K562 (cell line): ENCODE results near the gene CARD11. TPM values are rescaled to one million over a fixed set of nuclear protein-coding genes. Genes with fewer than 3 reads are reported as not detected.

ENCODE experiments used
- ATAC-seq: fragments of 200-7000 bp; cut with Tn5 transposase; 3 replicates; pipeline ENCODE4 v1.9.1; 2020; ENCODE audit warnings: moderate library complexity
- BruUV-seq: library from RNA; stranded (reverse); fragments of 400-500 nt; replicated peaks from 2 replicates; lab custom pipeline; 2021; lab: Mats Ljungman, UMichigan
- CTCF ChIA-PET: fragments of 300-600 bp; formaldehyde crosslinking; extraction: SDS; loops from one replicate; lab custom pipeline; 2021; ENCODE audit warnings: low intra/inter-chr PET ratio; lab: Yijun Ruan, JAX
- POLR2A ChIA-PET: fragments of 300-600, 350-650 bp; sonication (Branson Sonifier 250); formaldehyde crosslinking; extraction: SDS; loops from one replicate; lab custom pipeline; 2021; ENCODE audit warnings: antibody characterized with exemption, inconsistent platforms; lab: Yijun Ruan, JAX
- DNase-seq, 4 experiments: peaks; one replicate each; pipeline versions ENCODE4 v3.0.0 to v3.0.0-alpha.2; 2011 to 2018; ENCODE audit warnings: low spot score in 3 of 4, mixed read lengths in 3 of 4; ENCODE audit errors: extremely low read depth in 1 of 4
- FAIRE-seq: peaks from 2 replicates; lab custom pipeline; 2011; peaks lifted over from hg19 to GRCh38; lab: Jason Lieb, UNC
- H2AFZ ChIP-seq: 2 replicates; pipeline ENCODE4 v1.6.0; 2011; ENCODE audit warnings: low read depth, low read length, control low read depth, inconsistent platforms
- H3K27ac ChIP-seq: fragments of 200-600 bp; 3 replicates; pipeline ENCODE4 v1.8.0; 2011; ENCODE audit warnings: low read depth, mild to moderate bottlenecking, control low read depth, inconsistent platforms, low read length, moderate library complexity, mixed read lengths; ENCODE audit errors: extremely low read depth
- H3K27me3 ChIP-seq, 2 experiments: fragments of 300-600 bp in 1 of 2; 2 replicates in 1 of 2; 3 replicates in 1 of 2; pipeline versions ENCODE4 v1.6.0 to v1.8.0; 2011; ENCODE audit warnings: inconsistent platforms in 2 of 2, low read length in 2 of 2, mild to moderate bottlenecking in 1 of 2, mixed read lengths in 1 of 2, moderate library complexity in 1 of 2; ENCODE audit not compliant: control insufficient read depth in 2 of 2, insufficient read depth in 2 of 2
- H3K36me3 ChIP-seq: fragments of 300-600 bp; 3 replicates; pipeline ENCODE4 v1.8.0; 2011; ENCODE audit warnings: mild to moderate bottlenecking, low read length, inconsistent platforms; ENCODE audit not compliant: control insufficient read depth, insufficient read depth
- H3K4me1 ChIP-seq, 2 experiments: fragments of 200-600 bp in 1 of 2; replicated peaks in 1 of 2; 2 replicates in 1 of 2; 3 replicates in 1 of 2; pipeline versions ENCODE4 v1.5.1 to v1.8.0; 2011; ENCODE audit warnings: inconsistent platforms in 2 of 2, low read length in 2 of 2, mild to moderate bottlenecking in 1 of 2, mixed read lengths in 1 of 2, moderate library complexity in 1 of 2; ENCODE audit not compliant: control insufficient read depth in 2 of 2, insufficient read depth in 2 of 2
- H3K4me2 ChIP-seq: 2 replicates; pipeline ENCODE4 v1.6.1; 2011; ENCODE audit warnings: low read length, control low read depth, inconsistent platforms, mixed read lengths; ENCODE audit not compliant: insufficient read depth
- H3K4me3 ChIP-seq: fragments of 200-600 bp; sonication (generic), shearing (Covaris generic); 2 replicates; pipeline ENCODE4 v1.5.1; 2016; ENCODE audit warnings: control low read depth, inconsistent platforms
- H3K79me2 ChIP-seq: fragments of 200-600 bp; 3 replicates; pipeline ENCODE4 v1.8.0; 2011; ENCODE audit warnings: low read length, inconsistent platforms; ENCODE audit not compliant: control insufficient read depth, insufficient read depth
- H3K9ac ChIP-seq, 2 experiments: 2 replicates each; pipeline versions ENCODE4 v1.6.0 to v1.6.1; 2011; ENCODE audit warnings: low read depth in 2 of 2, low read length in 2 of 2, control low read depth in 1 of 2, inconsistent platforms in 1 of 2, mild to moderate bottlenecking in 1 of 2, mixed read lengths in 1 of 2; ENCODE audit not compliant: insufficient read depth in 1 of 2
- H3K9me1 ChIP-seq: one replicate; pipeline ENCODE4 v1.6.0; 2011; ENCODE audit warnings: inconsistent platforms, mild to moderate bottlenecking, low read length, moderate library complexity; ENCODE audit not compliant: control insufficient read depth, insufficient read depth
- H3K9me3 ChIP-seq: replicated peaks from 2 replicates; pipeline ENCODE4 v1.5.1; 2011; ENCODE audit warnings: low read depth, low read length, inconsistent platforms; ENCODE audit not compliant: control insufficient read depth, insufficient read depth
- H4K20me1 ChIP-seq: replicated peaks from 2 replicates; pipeline ENCODE4 v1.6.1; 2011; ENCODE audit warnings: low read length, inconsistent platforms, mixed read lengths; ENCODE audit not compliant: control insufficient read depth, insufficient read depth
- ARID2 ChIP-seq: fragments of 450-650 bp; IDR thresholded peaks from 2 replicates; pipeline ENCODE4 v1.6.1; 2017; ENCODE audit warnings: antibody characterized with exemption, mild to moderate bottlenecking
- EHMT2 ChIP-seq: fragments of 450-650 bp; IDR thresholded peaks from 2 replicates; pipeline ENCODE4 v1.6.1; 2018; ENCODE audit warnings: antibody characterized with exemption
- FOXP4 ChIP-seq: sonication (generic); formaldehyde crosslinking; IDR thresholded peaks from 2 replicates; pipeline ENCODE4 v1.8.0; 2022; ENCODE audit warnings: mild to moderate bottlenecking, missing genetic modification reagents, borderline replicate concordance
- SIRT6 ChIP-seq: IDR thresholded peaks from one replicate; pipeline ENCODE4 v1.6.1; 2012; ENCODE audit warnings: low read depth, mild to moderate bottlenecking, control low read depth, inconsistent platforms, low read length, moderate library complexity
- ZBTB9 ChIP-seq: fragments of 450-650 bp; formaldehyde crosslinking; IDR thresholded peaks from 2 replicates; pipeline ENCODE4 v1.4.0; 2020; ENCODE audit warnings: mild to moderate bottlenecking, moderate library complexity
- ZNF121 ChIP-seq: sonication (generic); formaldehyde crosslinking; conservative IDR thresholded peaks from 2 replicates; pipeline ENCODE4 v1.8.0; 2022; ENCODE audit warnings: missing genetic modification reagents
- WGBS: fragments of 100-300 bp; shearing (Covaris generic); methylation state at CpG from one replicate; pipeline ENCODE4 v1.1.6; 2016; ENCODE audit warnings: low coverage, mixed read lengths; ENCODE audit not compliant: insufficient coverage; ENCODE audit errors: missing lambda C conversion rate; 5-methylcytosine and 5-hydroxymethylcytosine counted together
- in situ Hi-C: fragments of 300-500 bp; cut with MboI; formaldehyde crosslinking; loops from 4 replicates; pipeline ENCODE4 v1.15.0; 2018; ENCODE audit warnings: inconsistent platforms, mixed read lengths
- intact Hi-C: fragments of 100-400 bp; cut with micrococcal nuclease; formaldehyde crosslinking; loops from 2 replicates; pipeline ENCODE4 v1.14.2; 2022
- polyA plus RNA-seq, 8 experiments: library from polyadenylated mRNA; depleted of rRNA in 4 of 8; stranded (reverse) in 5 of 8; unstranded in 3 of 8; fragments of >200 nt; fragmentation: Nextera tagmentation in 2 of 8; fragmentation: Illumina TruSeq in 1 of 8; extraction: Ambion mirVana in 2 of 8; extraction: Trizol in 1 of 8; gene quantifications; 2 replicates each; pipeline versions ENCODE4 v1.2.1 to v1.2.3, GENCODE V29; 2011 to 2014; ENCODE audit warnings: inconsistent platforms in 1 of 8, missing spikeins in 1 of 8
- total RNA-seq, 7 experiments: library from RNA; depleted of rRNA in 6 of 7; stranded (reverse); fragments of >200 nt in 6 of 7; fragmentation: Illumina TruSeq in 2 of 7; extraction: Trizol in 2 of 7; gene quantifications; 2 replicates each; pipeline versions ENCODE4 v1.2.1 to v1.2.3, GENCODE V29; 2011 to 2021; ENCODE audit warnings: low replicate concordance in 1 of 7

CARD11 gene
- total and polyA plus RNA-seq, 9 of the 15 experiments (the other 6 are each of a cell fraction or from before 2014, with no cell fraction given), result 0.07 to 12.8 (median 5.7) TPM

GRCh38 chr7:2922348-2922691 is 121.3 kb downstream of the CARD11 start:
- ATAC-seq (no peak), FAIRE-seq (no peak), DNase-seq (no peak)
- peaks cover 5% of the 10 kb centered on the region; the same call in 1 of the 2 replicates for H4K20me1 ChIP-seq
- no peak overlapping the region for H3K9ac ChIP-seq
- in situ Hi-C loops (no loop called here), intact Hi-C loops (no loop called here)
- H3K27me3 ChIP-seq, result no peaks in the 10 kb centered on the region
- 59% methylated on average over 14 of the region's 19 CpGs for WGBS
- H3K79me2 ChIP-seq, result no peaks in the 10 kb centered on the region
- H3K4me2 ChIP-seq, result no peak overlapping the region
- H3K36me3 ChIP-seq, result no peaks in the 10 kb centered on the region
- H3K9me1 ChIP-seq, result no peaks in the 10 kb centered on the region
- POLR2A ChIA-PET, result interaction anchor here (0.6 to 1.9 kb wide), 2 partner anchors 12 to 368 kb away, joined by 3 to 4 read pairs; no protein-coding TSS in a partner anchor
- H3K27ac ChIP-seq, result no peak overlapping the region
- BruUV-seq, result no TSS peak
- 0 out of 2 replicates have a peak, but pooled peaks cover 2% of the 10 kb centered on the region for H3K9me3 ChIP-seq
- H3K4me3 ChIP-seq, result no peak overlapping the region
- H3K4me1 ChIP-seq, result peaks cover 0 to 10% of the 10 kb centered on the region in 2 experiments; a peak in 2 of 5 replicates
- CTCF ChIA-PET, result no interaction called here
- TF ChIP-seq FOXP4 (CRISPR knock-in tag), result no peak
- TF ChIP-seq ZNF121 (CRISPR knock-in tag), result no peak
- TF ChIP-seq ZBTB9, result no peak
- TF ChIP-seq EHMT2, result no peak
- no peak for TF ChIP-seq SIRT6
- no peak for TF ChIP-seq ARID2
- H2AFZ ChIP-seq, result no peak overlapping the region
